Measurements from ENCODE around the gene DYNC2H1. TPM values are rescaled to one million over a fixed set of nuclear protein-coding genes. Genes with fewer than 3 reads are reported as not detected.

Gene DYNC2H1
- polyA plus RNA-seq, 6 donors from 2014 or later = 0.12 to 0.97 (median 0.77) TPM; not detected in 1

- H3K27me3 Mint-ChIP-seq = no peaks in the 10 kb centered on the region
- DNase-seq = no peak
- no peaks in the 10 kb centered on the region for H3K4me1 Mint-ChIP-seq
- H3K4me3 Mint-ChIP-seq = no peak overlapping the region
- H3K27ac Mint-ChIP-seq = no peak overlapping the region
- no peaks in the 10 kb centered on the region for H3K9me3 Mint-ChIP-seq
- no peaks in the 10 kb centered on the region for H3K36me3 Mint-ChIP-seq
- no peak for ATAC-seq (ENCODE audit: low read depth in 2 of 2)
These were observed 148.1 kb downstream of the DYNC2H1 start for GRCh38 chr11:103257360-103257759.

GRCh38 chr11:103266167-103266831 lies 157.1 kb downstream of the DYNC2H1 start:
- no peaks in the 10 kb centered on the region for H3K4me1 Mint-ChIP-seq
- DNase-seq (no peak), ATAC-seq (ENCODE audit: low read depth in 2 of 2) (no peak)
- no peaks in the 10 kb centered on the region for H3K9me3 Mint-ChIP-seq
- no peak overlapping the region for H3K27ac Mint-ChIP-seq
- H3K4me3 Mint-ChIP-seq = no peak overlapping the region
- no peaks in the 10 kb centered on the region for H3K36me3 Mint-ChIP-seq
- no peaks in the 10 kb centered on the region for H3K27me3 Mint-ChIP-seq

- ATAC-seq (ENCODE audit: low read depth in 2 of 2) (no peak), DNase-seq (no peak)
- Mint-ChIP-seq H3K27me3 (no peaks in the 10 kb centered on the region), H3K27ac (no peak overlapping the region), H3K9me3 (no peaks in the 10 kb centered on the region), H3K4me1 (no peaks in the 10 kb centered on the region), H3K36me3 (no peaks in the 10 kb centered on the region), H3K4me3 (no peak overlapping the region)
These were observed 163.7 kb downstream of the DYNC2H1 start for GRCh38 chr11:103272876-103273275.

GRCh38 chr11:103274025-103274424 lies 164.8 kb downstream of the DYNC2H1 start:
- Mint-ChIP-seq H3K27ac (no peak overlapping the region), H3K4me3 (no peak overlapping the region), H3K4me1 (no peaks in the 10 kb centered on the region), H3K27me3 (no peaks in the 10 kb centered on the region), H3K9me3 (no peaks in the 10 kb centered on the region), H3K36me3 (no peaks in the 10 kb centered on the region)
- DNase-seq (no peak), ATAC-seq (ENCODE audit: low read depth in 2 of 2) (no peak)

- H3K36me3 Mint-ChIP-seq = no peaks in the 10 kb centered on the region
- DNase-seq = no peak
- H3K27me3 Mint-ChIP-seq = no peaks in the 10 kb centered on the region
- no peak for ATAC-seq (ENCODE audit: low read depth in 2 of 2)
- H3K9me3 Mint-ChIP-seq = no peaks in the 10 kb centered on the region
- no peaks in the 10 kb centered on the region for H3K4me1 Mint-ChIP-seq
- H3K4me3 Mint-ChIP-seq = no peak overlapping the region
- H3K27ac Mint-ChIP-seq = no peak overlapping the region
These were observed 170.6 kb downstream of the DYNC2H1 start for GRCh38 chr11:103279821-103280220.

GRCh38 chr11:103281301-103281700 lies 172.1 kb downstream of the DYNC2H1 start:
- no peak for DNase-seq
- H3K27me3 Mint-ChIP-seq = no peaks in the 10 kb centered on the region
- no peak overlapping the region for H3K27ac Mint-ChIP-seq
- no peaks in the 10 kb centered on the region for H3K4me1 Mint-ChIP-seq
- no peaks in the 10 kb centered on the region for H3K36me3 Mint-ChIP-seq
- no peaks in the 10 kb centered on the region for H3K9me3 Mint-ChIP-seq
- no peak overlapping the region for H3K4me3 Mint-ChIP-seq
- no peak for ATAC-seq (ENCODE audit: low read depth in 2 of 2)

- H3K27ac Mint-ChIP-seq = no peak overlapping the region
- H3K36me3 Mint-ChIP-seq = peaks cover 0 to 3% of the 10 kb centered on the region in 2 donors
- DNase-seq = no peak
These were observed 175.0 kb downstream of the DYNC2H1 start for GRCh38 chr11:103284260-103284659.

GRCh38 chr11:103294516-103294915 lies 185.3 kb downstream of the DYNC2H1 start:
- DNase-seq = no peak
- Mint-ChIP-seq H3K27ac (no peak overlapping the region), H3K4me3 (no peak overlapping the region), H3K36me3 (peaks cover 29 to 30% of the 10 kb centered on the region in 2 donors), H3K27me3 (no peaks in the 10 kb centered on the region), H3K4me1 (no peaks in the 10 kb centered on the region), H3K9me3 (peaks cover 24 to 73% (median 52%) of the 10 kb centered on the region in 7 donors)
- ATAC-seq (ENCODE audit: low read depth in 2 of 2) = no peak

More at GRCh38 chr11:103284260-103284659, 175.0 kb downstream of the DYNC2H1 start:
- H3K4me1 Mint-ChIP-seq = no peaks in the 10 kb centered on the region
- H3K27me3 Mint-ChIP-seq = no peaks in the 10 kb centered on the region
- H3K9me3 Mint-ChIP-seq = peaks cover 0 to 2% (median 0%) of the 10 kb centered on the region in 7 donors
- ATAC-seq (ENCODE audit: low read depth in 2 of 2) = no peak
- H3K4me3 Mint-ChIP-seq = no peak overlapping the region

- ATAC-seq (ENCODE audit: low read depth in 2 of 2) = no peak
- DNase-seq = no peak
- peaks cover 29 to 30% of the 10 kb centered on the region in 2 donors for H3K36me3 Mint-ChIP-seq
- H3K9me3 Mint-ChIP-seq = peaks cover 24 to 68% (median 52%) of the 10 kb centered on the region in 7 donors
- H3K27me3 Mint-ChIP-seq = no peaks in the 10 kb centered on the region
- no peak overlapping the region for H3K27ac Mint-ChIP-seq
- H3K4me1 Mint-ChIP-seq = no peaks in the 10 kb centered on the region
- no peak overlapping the region for H3K4me3 Mint-ChIP-seq
These were observed 186.5 kb downstream of the DYNC2H1 start for GRCh38 chr11:103295704-103296103.

- H3K27ac Mint-ChIP-seq = no peak overlapping the region
- no peaks in the 10 kb centered on the region for H3K4me1 Mint-ChIP-seq
- no peak overlapping the region for H3K4me3 Mint-ChIP-seq
- DNase-seq = no peak
- peaks cover 19 to 52% (median 38%) of the 10 kb centered on the region in 7 donors for H3K9me3 Mint-ChIP-seq
- peaks cover 18 to 22% of the 10 kb centered on the region in 2 donors for H3K36me3 Mint-ChIP-seq
- H3K27me3 Mint-ChIP-seq = no peaks in the 10 kb centered on the region
- ATAC-seq (ENCODE audit: low read depth in 2 of 2) = no peak
These were observed 188.7 kb downstream of the DYNC2H1 start for GRCh38 chr11:103297900-103298299.

- Mint-ChIP-seq H3K4me1 (no peaks in the 10 kb centered on the region), H3K4me3 (no peak overlapping the region), H3K9me3 (no peaks in the 10 kb centered on the region), H3K36me3 (no peaks in the 10 kb centered on the region), H3K27ac (no peak overlapping the region), H3K27me3 (no peaks in the 10 kb centered on the region)
- ATAC-seq (ENCODE audit: low read depth in 2 of 2) (no peak), DNase-seq (no peak)
These were observed 206.0 kb downstream of the DYNC2H1 start for GRCh38 chr11:103315248-103315647.

- no peaks in the 10 kb centered on the region for H3K9me3 Mint-ChIP-seq
- no peak for DNase-seq
- no peaks in the 10 kb centered on the region for H3K36me3 Mint-ChIP-seq
- no peak overlapping the region for H3K4me3 Mint-ChIP-seq
- H3K4me1 Mint-ChIP-seq = no peaks in the 10 kb centered on the region
- no peak for ATAC-seq (ENCODE audit: low read depth in 2 of 2)
- no peaks in the 10 kb centered on the region for H3K27me3 Mint-ChIP-seq
- H3K27ac Mint-ChIP-seq = no peak overlapping the region
These were observed 207.9 kb downstream of the DYNC2H1 start for GRCh38 chr11:103317118-103317517.

- Mint-ChIP-seq H3K36me3 (no peaks in the 10 kb centered on the region), H3K27me3 (no peaks in the 10 kb centered on the region), H3K4me1 (peaks cover 7% of the 10 kb centered on the region in 3 donors), H3K4me3 (no peak overlapping the region), H3K9me3 (peaks cover 0 to 4% (median 0%) of the 10 kb centered on the region in 7 donors), H3K27ac (no peak overlapping the region)
- DNase-seq (no peak), ATAC-seq (ENCODE audit: low read depth in 2 of 2) (no peak)
These were observed 213.6 kb downstream of the DYNC2H1 start for GRCh38 chr11:103322821-103323220.

- no peaks in the 10 kb centered on the region for H3K36me3 Mint-ChIP-seq
- H3K27me3 Mint-ChIP-seq = no peaks in the 10 kb centered on the region
- H3K9me3 Mint-ChIP-seq = peaks cover 0 to 4% (median 0%) of the 10 kb centered on the region in 7 donors
- H3K4me1 Mint-ChIP-seq = peaks cover 7% of the 10 kb centered on the region in 3 donors
- ATAC-seq (ENCODE audit: low read depth in 2 of 2) (no peak), DNase-seq (no peak)
- H3K4me3 Mint-ChIP-seq = peak overlapping the region in 1 of 8 donors; percentile 27
- H3K27ac Mint-ChIP-seq = peak overlapping the region in 1 of 6 donors; percentile 68
These were observed 216.5 kb downstream of the DYNC2H1 start for GRCh38 chr11:103325686-103326069.

All from naive B cell (primary cell).